HepG2 (cell line): Measurements from ENCODE around the gene ADAMTS16. TPM values are rescaled to one million over a fixed set of nuclear protein-coding genes. Genes with fewer than 3 reads are reported as not detected.
A peak's percentile ranks its signal among the peaks of the same experiment; 100 is the strongest.

Experiments used
- ARNTL ChIP-seq: sonication (generic); formaldehyde crosslinking; IDR thresholded peaks from 2 replicates; pipeline ENCODE4 v1.4.0; 2020; ENCODE audit warnings: mild to moderate bottlenecking, missing genetic modification reagents
- ATF3 ChIP-seq: sonication (generic); formaldehyde crosslinking; IDR thresholded peaks from 2 replicates; pipeline ENCODE4 v1.4.0; 2020; ENCODE audit warnings: missing genetic modification reagents
- GATAD1 ChIP-seq: IDR thresholded peaks from 2 replicates; pipeline ENCODE4 v1.6.1; 2016; ENCODE audit warnings: missing genetic modification reagents, missing compliant biosample characterization
- HDAC1 ChIP-seq: sonication (generic); formaldehyde crosslinking; IDR thresholded peaks from 2 replicates; pipeline ENCODE4 v1.5.1; 2020; ENCODE audit warnings: mild to moderate bottlenecking, missing genetic modification reagents
- HMGXB3 ChIP-seq: sonication (generic); formaldehyde crosslinking; IDR thresholded peaks from 2 replicates; pipeline ENCODE4 v1.4.0; 2020; ENCODE audit warnings: missing genetic modification reagents, borderline replicate concordance
- KDM6A ChIP-seq: IDR thresholded peaks from 2 replicates; pipeline ENCODE4 v1.6.1; 2016; ENCODE audit warnings: low read depth
- MEIS1 ChIP-seq: sonication (generic); formaldehyde crosslinking; IDR thresholded peaks from 2 replicates; pipeline ENCODE4 v1.9.0; 2021; ENCODE audit warnings: mild to moderate bottlenecking, missing genetic modification reagents, moderate library complexity, borderline replicate concordance
- MIER2 ChIP-seq: IDR thresholded peaks from 2 replicates; pipeline ENCODE4 v1.6.1; 2016; ENCODE audit warnings: missing biosample characterization, missing genetic modification reagents
- NR2C2 ChIP-seq: sonication (generic); formaldehyde crosslinking; IDR thresholded peaks from 2 replicates; pipeline ENCODE4 v1.4.0; 2020; ENCODE audit warnings: missing genetic modification reagents, mild to moderate bottlenecking, moderate library complexity, borderline replicate concordance
- POLR2G ChIP-seq: fragments of 200-400 bp; formaldehyde crosslinking; IDR thresholded peaks from 2 replicates; pipeline ENCODE4 v1.6.1; 2018; ENCODE audit warnings: mild to moderate bottlenecking, low read depth, low read length, moderate library complexity
- TBL1XR1 ChIP-seq: fragments of 150-350 bp; IDR thresholded peaks from 2 replicates; pipeline ENCODE4 v1.6.1; 2014; ENCODE audit warnings: borderline replicate concordance, low read length; ENCODE audit not compliant: partially characterized antibody
- ZBED4 ChIP-seq: sonication (generic); formaldehyde crosslinking; IDR thresholded peaks from 2 replicates; pipeline ENCODE4 v1.4.0; 2020; ENCODE audit warnings: missing genetic modification reagents, borderline replicate concordance
- ZIK1 ChIP-seq: sonication (generic); formaldehyde crosslinking; IDR thresholded peaks from 2 replicates; pipeline ENCODE4 v1.5.0; 2020; ENCODE audit warnings: mild to moderate bottlenecking, low read depth, missing genetic modification reagents, borderline replicate concordance
- ZMYM2 ChIP-seq: sonication (generic); formaldehyde crosslinking; IDR thresholded peaks from 2 replicates; pipeline ENCODE4 v1.8.0; 2022; ENCODE audit warnings: mild to moderate bottlenecking, missing genetic modification reagents
- ZNF124 ChIP-seq: sonication (generic); formaldehyde crosslinking; IDR thresholded peaks from 2 replicates; pipeline ENCODE4 v1.4.0; 2020; ENCODE audit warnings: missing genetic modification reagents
- ZNF788 ChIP-seq: sonication (generic); formaldehyde crosslinking; IDR thresholded peaks from 2 replicates; pipeline ENCODE4 v1.5.0; 2020; ENCODE audit warnings: mild to moderate bottlenecking, missing genetic modification reagents, borderline replicate concordance
- polyA plus RNA-seq, 8 experiments: library from polyadenylated mRNA; depleted of rRNA in 3 of 8; stranded (reverse) in 7 of 8; unstranded in 1 of 8; fragments of >200 nt; fragmentation: Illumina TruSeq in 4 of 8; extraction: Trizol in 4 of 8; gene quantifications; 2 replicates each; pipeline versions ENCODE4 v1.2.1 to v1.2.3, GENCODE V29; 2011 to 2016; ENCODE audit warnings: low read depth in 4 of 8, missing spikeins in 1 of 8, mixed read lengths in 1 of 8; ENCODE audit not compliant: insufficient read depth in 1 of 8
- total RNA-seq, 5 experiments: library from RNA; depleted of rRNA; stranded (reverse); fragments of >200 nt; fragmentation: Illumina TruSeq; extraction: Trizol; gene quantifications; 2 replicates each; pipeline ENCODE4 v1.2.3, GENCODE V29; 2016; ENCODE audit warnings: low read depth in 1 of 5
- TF ChIP-seq, protein P1 (sequence below): sonication (generic); formaldehyde crosslinking; IDR thresholded peaks from 2 replicates; pipeline ENCODE4 v1.4.0; 2020; ENCODE audit warnings: missing genetic modification reagents

The ADAMTS16 gene
- total and polyA plus RNA-seq, 2 of the 13 experiments (the other 11 are each of a cell fraction or from before 2014, with no cell fraction given): 0.02 to 0.03 TPM

DNA sequence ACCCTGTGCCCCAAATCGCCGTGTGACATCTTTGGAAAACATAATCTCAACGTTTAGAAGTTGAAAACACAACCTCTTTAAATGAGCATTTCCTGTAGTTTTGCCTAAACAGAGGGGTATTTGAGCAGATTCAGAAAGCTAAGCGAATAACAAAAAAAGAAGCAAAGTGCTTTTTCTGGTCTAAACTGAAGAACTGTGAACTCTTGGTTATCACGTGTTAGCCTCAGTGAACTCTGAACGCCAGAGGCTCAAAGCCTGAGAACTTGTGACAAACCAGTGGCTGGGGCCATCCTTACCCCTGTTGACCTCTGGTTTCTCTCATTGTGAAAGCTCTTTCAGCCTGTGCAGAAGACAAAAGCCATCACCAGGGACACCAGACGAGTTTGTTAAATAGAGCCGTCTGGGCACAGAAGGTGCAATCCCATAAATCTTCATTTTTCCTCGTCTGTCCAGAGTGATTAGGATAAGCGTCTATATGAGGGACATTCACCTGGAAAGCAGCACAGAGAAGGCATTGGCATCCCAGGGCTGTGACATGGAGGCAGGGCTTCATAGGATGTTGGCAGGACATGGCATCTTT lies 220.9 kb downstream of the ADAMTS16 start (continued):
- TF ChIP-seq HMGXB3 (peak; percentile 82), ZIK1 (CRISPR knock-in tag) (0 out of 2 replicates have a peak, but pooled peaks have one; percentile 47), ATF3 (CRISPR knock-in tag) (no peak), MEIS1 (peak; percentile 65; the same call in 1 of the 2 replicates), ZBED4 (CRISPR knock-in tag) (no peak), KDM6A (CRISPR knock-in tag) (peak; percentile 93), MIER2 (CRISPR knock-in tag) (peak; percentile 54; the same call in 1 of the 2 replicates), ARNTL (CRISPR knock-in tag) (peak; percentile 90), ZNF788 (CRISPR knock-in tag) (peak; percentile 57; the same call in 1 of the 2 replicates), TBL1XR1 (peak; percentile 47), HDAC1 (CRISPR knock-in tag) (peak; percentile 78), NR2C2 (peak; percentile 80), GATAD1 (CRISPR knock-in tag) (peak; percentile 33; the same call in 1 of the 2 replicates), ZMYM2 (CRISPR knock-in tag) (peak; percentile 42; the same call in 1 of the 2 replicates), POLR2G (peak; percentile 50; the same call in 1 of the 2 replicates), ZNF124 (CRISPR knock-in tag) (peak; percentile 33; the same call in 1 of the 2 replicates)
- TF ChIP-seq, protein P1, sequence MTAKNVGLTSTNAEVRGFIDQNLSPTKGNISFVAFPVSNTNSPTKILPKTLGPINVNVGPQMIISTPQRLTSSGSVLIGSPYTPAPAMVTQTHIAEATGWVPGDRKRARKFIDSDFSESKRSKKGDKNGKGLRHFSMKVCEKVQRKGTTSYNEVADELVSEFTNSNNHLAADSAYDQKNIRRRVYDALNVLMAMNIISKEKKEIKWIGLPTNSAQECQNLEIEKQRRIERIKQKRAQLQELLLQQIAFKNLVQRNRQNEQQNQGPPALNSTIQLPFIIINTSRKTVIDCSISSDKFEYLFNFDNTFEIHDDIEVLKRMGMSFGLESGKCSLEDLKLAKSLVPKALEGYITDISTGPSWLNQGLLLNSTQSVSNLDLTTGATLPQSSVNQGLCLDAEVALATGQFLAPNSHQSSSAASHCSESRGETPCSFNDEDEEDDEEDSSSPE: peak; percentile 36; the same call in 1 of the 2 replicates
